ENCODE results near the gene CISH.

DNA sequence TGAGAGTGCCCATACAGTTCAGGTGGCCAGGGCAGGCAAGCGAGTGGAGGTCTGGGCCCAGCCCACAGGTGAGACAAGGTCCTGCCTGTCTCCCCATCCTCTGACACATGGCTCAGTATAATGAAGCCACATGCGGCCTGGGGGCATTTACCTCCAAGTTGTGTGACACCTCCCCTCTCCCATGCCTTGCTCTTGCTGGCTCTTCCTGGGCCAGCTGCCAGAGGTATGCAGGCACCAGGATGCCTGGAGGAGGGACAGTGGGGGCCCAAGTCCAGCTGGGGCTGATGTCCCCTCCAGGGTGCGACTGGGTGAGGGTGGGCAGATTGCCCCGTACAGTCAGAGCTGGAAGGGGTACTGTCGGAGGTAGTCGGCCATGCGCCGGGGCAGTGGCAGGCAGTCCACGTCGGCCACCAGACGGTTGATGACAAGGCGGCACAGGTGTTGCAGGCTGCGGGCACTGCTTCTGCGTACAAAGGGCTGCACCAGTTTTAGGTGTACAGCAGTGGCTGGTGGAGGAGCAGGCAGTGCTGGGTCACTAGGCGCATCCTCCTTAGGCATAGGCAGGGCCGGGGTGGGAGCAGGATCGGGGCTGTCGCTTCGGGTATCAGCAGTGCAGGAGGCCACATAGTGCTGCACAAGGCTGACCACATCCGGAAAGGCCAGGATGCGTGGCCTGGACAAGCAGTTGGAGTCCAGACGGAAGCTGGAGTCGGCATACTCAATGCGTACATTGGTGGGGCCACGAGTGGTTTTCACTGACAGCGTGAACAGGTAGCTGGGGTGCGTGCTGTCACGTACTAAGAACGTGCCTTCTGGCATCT, 4.1 kb downstream of the CISH start:
- no peak for TF ChIP-seq RAD21 (IDR thresholded peaks at IDR 0.05; ENCODE audit: low read length)
- TF ChIP-seq, protein P1, sequence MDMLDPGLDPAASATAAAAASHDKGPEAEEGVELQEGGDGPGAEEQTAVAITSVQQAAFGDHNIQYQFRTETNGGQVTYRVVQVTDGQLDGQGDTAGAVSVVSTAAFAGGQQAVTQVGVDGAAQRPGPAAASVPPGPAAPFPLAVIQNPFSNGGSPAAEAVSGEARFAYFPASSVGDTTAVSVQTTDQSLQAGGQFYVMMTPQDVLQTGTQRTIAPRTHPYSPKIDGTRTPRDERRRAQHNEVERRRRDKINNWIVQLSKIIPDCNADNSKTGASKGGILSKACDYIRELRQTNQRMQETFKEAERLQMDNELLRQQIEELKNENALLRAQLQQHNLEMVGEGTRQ (IDR thresholded peaks at IDR 0.05; ENCODE audit: low read depth, low read length), result no peak
- TF ChIP-seq CTCF (conservative IDR thresholded peaks at IDR 0.05; ENCODE audit: low read depth, low read length), result no peak
- no peak for TF ChIP-seq RCOR1 (IDR thresholded peaks at IDR 0.05; ENCODE audit: insufficient replicate concordance, low read length)
- TF ChIP-seq ELK1 (IDR thresholded peaks at IDR 0.05; ENCODE audit: borderline replicate concordance, low read depth, low read length), result no peak
- no peak for TF ChIP-seq CEBPB (IDR thresholded peaks at IDR 0.05; ENCODE audit: low read depth, low read length)
- no peak for TF ChIP-seq POLR2A (IDR thresholded peaks at IDR 0.05; ENCODE audit: low read depth, low read length)
- TF ChIP-seq MAZ (IDR thresholded peaks at IDR 0.05; ENCODE audit: borderline replicate concordance, low read depth, low read length), result no peak
- no peak for TF ChIP-seq MAFK (IDR thresholded peaks at IDR 0.05; ENCODE audit: low read depth, low read length)
- TF ChIP-seq RFX5 (IDR thresholded peaks at IDR 0.05; ENCODE audit: low read depth, low read length), result no peak
- TF ChIP-seq MXI1 (IDR thresholded peaks at IDR 0.05; ENCODE audit: borderline replicate concordance, low read depth, low read length), result no peak
- TF ChIP-seq CHD1 (IDR thresholded peaks at IDR 0.05; ENCODE audit: low read depth, low read length), result no peak
